K562 (cell line): ENCODE measurements around the gene PFKFB2. TPM values are rescaled to one million over a fixed set of nuclear protein-coding genes. Genes with fewer than 3 reads are reported as not detected.

Experiments used
- ARNT ChIP-seq, 2 experiments: fragments of 450-650 bp; IDR thresholded peaks; 2 replicates each; pipeline ENCODE4 v1.6.1; 2016; ENCODE audit warnings: mild to moderate bottlenecking in 1 of 2
- CBFA2T3 ChIP-seq: fragments of 450-650 bp; IDR thresholded peaks from 2 replicates; pipeline ENCODE4 v1.6.1; 2017
- CREB1 ChIP-seq, 2 experiments: sonication (generic) in 1 of 2; formaldehyde crosslinking in 1 of 2; IDR thresholded peaks; 2 replicates each; pipeline versions ENCODE4 v1.6.1 to v1.8.0; 2012 to 2022; ENCODE audit warnings: inconsistent platforms in 1 of 2, mild to moderate bottlenecking in 1 of 2, missing genetic modification reagents in 1 of 2, moderate library complexity in 1 of 2
- CSDE1 ChIP-seq, 2 experiments: fragments of 450-650 bp; IDR thresholded peaks; 2 replicates each; pipeline ENCODE4 v1.6.1; 2016; ENCODE audit warnings: mild to moderate bottlenecking in 1 of 2
- DPF2 ChIP-seq: fragments of 450-650 bp; IDR thresholded peaks from 2 replicates; pipeline ENCODE4 v1.6.1; 2016
- HDAC2 ChIP-seq: fragments of 450-650 bp; IDR thresholded peaks from 2 replicates; pipeline ENCODE4 v1.6.1; 2016; ENCODE audit warnings: mild to moderate bottlenecking
- HMGN3 ChIP-seq: IDR thresholded peaks from 2 replicates; pipeline ENCODE4 v1.6.1; 2011; ENCODE audit warnings: borderline replicate concordance, low read depth, mild to moderate bottlenecking, mixed read lengths, low read length; ENCODE audit not compliant: insufficient read length; ENCODE audit errors: extremely low read depth
- MAZ ChIP-seq, 2 experiments: fragments of 450-650 bp in 1 of 2; sonication (generic) in 1 of 2; formaldehyde crosslinking; IDR thresholded peaks in 1 of 2; conservative IDR thresholded peaks in 1 of 2; 2 replicates each; pipeline versions ENCODE4 v1.4.0 to v1.5.0; 2020; ENCODE audit warnings: mild to moderate bottlenecking in 1 of 2, missing genetic modification reagents in 1 of 2
- MCM2 ChIP-seq: fragments of 450-650 bp; IDR thresholded peaks from 2 replicates; pipeline ENCODE4 v1.6.1; 2017; ENCODE audit warnings: low read depth, mild to moderate bottlenecking
- MTA3 ChIP-seq: fragments of 450-650 bp; formaldehyde crosslinking; IDR thresholded peaks from 2 replicates; pipeline ENCODE4 v1.6.1; 2017; ENCODE audit warnings: mild to moderate bottlenecking, borderline replicate concordance
- NONO ChIP-seq, 2 experiments: fragments of 200-400 bp in 1 of 2; fragments of 450-650 bp in 1 of 2; formaldehyde crosslinking in 1 of 2; IDR thresholded peaks; 2 replicates each; pipeline ENCODE4 v1.6.1; 2017; ENCODE audit warnings: low read depth in 2 of 2, mild to moderate bottlenecking in 2 of 2, moderate library complexity in 2 of 2, low read length in 1 of 2
- SIN3A ChIP-seq, 2 experiments: fragments of 150-350 bp in 1 of 2; IDR thresholded peaks; 2 replicates each; pipeline ENCODE4 v1.6.1; 2011 to 2016; ENCODE audit warnings: borderline replicate concordance in 2 of 2, low read depth in 2 of 2, low read length in 2 of 2, mild to moderate bottlenecking in 2 of 2, moderate library complexity in 2 of 2; ENCODE audit not compliant: control insufficient read depth in 1 of 2
- TBP ChIP-seq: optimal IDR thresholded peaks from 2 replicates; pipeline ENCODE3; 2011; ENCODE audit warnings: low read depth, low read length, improper control_type of control experiment
- TFE3 ChIP-seq: fragments of 450-650 bp; formaldehyde crosslinking; IDR thresholded peaks from 2 replicates; pipeline ENCODE4 v1.4.0; 2020; ENCODE audit warnings: mild to moderate bottlenecking, mixed read lengths
- TRIM24 ChIP-seq, 2 experiments: fragments of 450-650 bp; IDR thresholded peaks; 2 replicates each; pipeline ENCODE4 v1.6.1; 2016
- ZFP30 ChIP-seq: fragments of 250-450 bp; sonication (Bioruptor Pico); IDR thresholded peaks from 2 replicates; pipeline ENCODE4 v1.8.0; 2022; ENCODE audit warnings: moderate library complexity, mild to moderate bottlenecking, inconsistent platforms, borderline replicate concordance
- ZFX ChIP-seq: sonication (generic); formaldehyde crosslinking; IDR thresholded peaks from 2 replicates; pipeline ENCODE4 v1.8.0; 2022; ENCODE audit warnings: mild to moderate bottlenecking, missing genetic modification reagents, moderate library complexity
- ZKSCAN8 ChIP-seq: fragments of 200-800 bp; sonication (Bioruptor generic); IDR thresholded peaks from 2 replicates; pipeline ENCODE4 v1.6.1; 2016; ENCODE audit warnings: missing genetic modification characterization, missing compliant biosample characterization
- polyA plus RNA-seq, 8 experiments: library from polyadenylated mRNA; depleted of rRNA in 4 of 8; stranded (reverse) in 5 of 8; unstranded in 3 of 8; fragments of >200 nt; fragmentation: Nextera tagmentation in 2 of 8; fragmentation: Illumina TruSeq in 1 of 8; extraction: Ambion mirVana in 2 of 8; extraction: Trizol in 1 of 8; gene quantifications; 2 replicates each; pipeline versions ENCODE4 v1.2.1 to v1.2.3, GENCODE V29; 2011 to 2014; ENCODE audit warnings: inconsistent platforms in 1 of 8, missing spikeins in 1 of 8
- total RNA-seq, 7 experiments: library from RNA; depleted of rRNA in 6 of 7; stranded (reverse); fragments of >200 nt in 6 of 7; fragmentation: Illumina TruSeq in 2 of 7; extraction: Trizol in 2 of 7; gene quantifications; 2 replicates each; pipeline versions ENCODE4 v1.2.1 to v1.2.3, GENCODE V29; 2011 to 2021; ENCODE audit warnings: low replicate concordance in 1 of 7
- TF ChIP-seq, protein P1 (sequence below): sonication (generic); formaldehyde crosslinking; IDR thresholded peaks from 2 replicates; pipeline ENCODE4 v1.8.0; 2023; ENCODE audit warnings: missing genetic modification reagents, mild to moderate bottlenecking, borderline replicate concordance

The PFKFB2 gene
- total and polyA plus RNA-seq, 9 of the 15 experiments (the other 6 are each of a cell fraction or from before 2014, with no cell fraction given): 6.9 to 26.0 (median 16.4) TPM

DNA sequence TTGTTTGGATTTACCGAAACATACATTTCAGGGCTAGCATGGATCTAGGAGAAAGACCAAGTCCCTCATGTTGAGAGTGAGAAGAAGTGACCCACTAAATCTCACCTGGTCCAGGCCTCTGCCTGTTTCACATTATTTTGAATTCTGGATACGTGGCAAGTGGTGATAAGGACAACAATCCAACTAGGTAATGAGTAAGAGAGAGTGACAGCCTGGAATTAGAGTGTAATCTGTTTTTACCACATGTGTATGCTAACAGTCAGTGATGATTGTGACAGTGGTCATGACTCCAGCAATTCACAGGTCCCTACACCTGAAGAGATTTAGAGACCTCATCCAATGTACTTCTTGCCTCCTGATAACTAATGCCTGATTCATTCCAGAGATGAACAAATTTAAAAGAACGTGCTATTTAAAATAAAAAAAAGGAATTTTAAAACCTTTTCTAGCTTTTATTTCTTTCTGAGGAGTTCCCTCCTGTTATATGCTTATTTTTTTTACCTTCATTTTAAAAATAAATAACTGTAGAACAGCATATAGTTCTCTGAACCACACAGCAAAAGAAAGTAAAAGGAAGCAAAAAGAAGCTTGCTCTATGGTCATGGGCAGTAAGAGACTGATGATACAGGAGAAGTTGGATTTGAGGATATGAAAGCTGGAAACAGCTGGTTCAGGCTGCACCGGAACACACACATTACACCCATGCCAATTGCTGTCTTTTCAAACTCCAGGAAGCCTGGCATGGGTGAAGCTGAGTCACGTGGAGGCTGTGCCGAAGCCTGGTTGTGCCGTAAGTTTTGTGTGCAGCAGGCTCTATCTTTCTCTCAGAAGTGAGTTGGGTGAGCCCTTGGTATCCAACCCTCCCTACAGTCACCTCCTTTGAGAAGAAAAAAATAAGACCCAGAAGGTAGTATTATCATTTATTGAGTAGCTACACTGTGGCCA lies 35.2 kb upstream of the PFKFB2 start (continued):
- no peak; a peak in 1 of 4 replicates for TF ChIP-seq SIN3A (IDR thresholded peaks at IDR 0.05; ENCODE audit: borderline replicate concordance in 2 of 2, control insufficient read depth in 1 of 2, low read depth in 2 of 2, low read length in 2 of 2)
- TF ChIP-seq ZFX (CRISPR knock-in tag): peak; percentile 83
- TF ChIP-seq CSDE1 (IDR thresholded peaks at IDR 0.05): no peak
- TF ChIP-seq, protein P1, sequence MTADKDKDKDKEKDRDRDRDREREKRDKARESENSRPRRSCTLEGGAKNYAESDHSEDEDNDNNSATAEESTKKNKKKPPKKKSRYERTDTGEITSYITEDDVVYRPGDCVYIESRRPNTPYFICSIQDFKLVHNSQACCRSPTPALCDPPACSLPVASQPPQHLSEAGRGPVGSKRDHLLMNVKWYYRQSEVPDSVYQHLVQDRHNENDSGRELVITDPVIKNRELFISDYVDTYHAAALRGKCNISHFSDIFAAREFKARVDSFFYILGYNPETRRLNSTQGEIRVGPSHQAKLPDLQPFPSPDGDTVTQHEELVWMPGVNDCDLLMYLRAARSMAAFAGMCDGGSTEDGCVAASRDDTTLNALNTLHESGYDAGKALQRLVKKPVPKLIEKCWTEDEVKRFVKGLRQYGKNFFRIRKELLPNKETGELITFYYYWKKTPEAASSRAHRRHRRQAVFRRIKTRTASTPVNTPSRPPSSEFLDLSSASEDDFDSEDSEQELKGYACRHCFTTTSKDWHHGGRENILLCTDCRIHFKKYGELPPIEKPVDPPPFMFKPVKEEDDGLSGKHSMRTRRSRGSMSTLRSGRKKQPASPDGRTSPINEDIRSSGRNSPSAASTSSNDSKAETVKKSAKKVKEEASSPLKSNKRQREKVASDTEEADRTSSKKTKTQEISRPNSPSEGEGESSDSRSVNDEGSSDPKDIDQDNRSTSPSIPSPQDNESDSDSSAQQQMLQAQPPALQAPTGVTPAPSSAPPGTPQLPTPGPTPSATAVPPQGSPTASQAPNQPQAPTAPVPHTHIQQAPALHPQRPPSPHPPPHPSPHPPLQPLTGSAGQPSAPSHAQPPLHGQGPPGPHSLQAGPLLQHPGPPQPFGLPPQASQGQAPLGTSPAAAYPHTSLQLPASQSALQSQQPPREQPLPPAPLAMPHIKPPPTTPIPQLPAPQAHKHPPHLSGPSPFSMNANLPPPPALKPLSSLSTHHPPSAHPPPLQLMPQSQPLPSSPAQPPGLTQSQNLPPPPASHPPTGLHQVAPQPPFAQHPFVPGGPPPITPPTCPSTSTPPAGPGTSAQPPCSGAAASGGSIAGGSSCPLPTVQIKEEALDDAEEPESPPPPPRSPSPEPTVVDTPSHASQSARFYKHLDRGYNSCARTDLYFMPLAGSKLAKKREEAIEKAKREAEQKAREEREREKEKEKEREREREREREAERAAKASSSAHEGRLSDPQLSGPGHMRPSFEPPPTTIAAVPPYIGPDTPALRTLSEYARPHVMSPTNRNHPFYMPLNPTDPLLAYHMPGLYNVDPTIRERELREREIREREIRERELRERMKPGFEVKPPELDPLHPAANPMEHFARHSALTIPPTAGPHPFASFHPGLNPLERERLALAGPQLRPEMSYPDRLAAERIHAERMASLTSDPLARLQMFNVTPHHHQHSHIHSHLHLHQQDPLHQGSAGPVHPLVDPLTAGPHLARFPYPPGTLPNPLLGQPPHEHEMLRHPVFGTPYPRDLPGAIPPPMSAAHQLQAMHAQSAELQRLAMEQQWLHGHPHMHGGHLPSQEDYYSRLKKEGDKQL (CRISPR knock-in tag): no peak
- TF ChIP-seq DPF2: peak; percentile 98
- 0 out of 4 replicates have a peak, but pooled peaks of 1 of the 2 experiments have one; percentile 28 for TF ChIP-seq MAZ (CRISPR knock-in tag; conservative IDR thresholded peaks at IDR 0.05 in 1 of 2, IDR thresholded peaks at IDR 0.05 in 1 of 2)
- TF ChIP-seq TRIM24 (IDR thresholded peaks at IDR 0.05): peak; percentile 93 to 95
- no peak for TF ChIP-seq MCM2
- peak in 1 of 2 experiments; percentile 69; a peak in 1 of 4 replicates for TF ChIP-seq NONO (IDR thresholded peaks at IDR 0.05; ENCODE audit: low read depth in 2 of 2, low read length in 1 of 2)
- TF ChIP-seq ZFP30: no peak
- TF ChIP-seq HMGN3: peak; percentile 87
- peak; percentile 99 for TF ChIP-seq CBFA2T3
- peak; percentile 12 for TF ChIP-seq TBP
- no peak for TF ChIP-seq TFE3 (CRISPR knock-in tag)
- peak; percentile 78 to 97; a peak in 3 of 4 replicates for TF ChIP-seq ARNT (IDR thresholded peaks at IDR 0.05)
- TF ChIP-seq CREB1 (IDR thresholded peaks at IDR 0.05): peak; percentile 84
- peak; percentile 44; the same call in 1 of the 2 replicates for TF ChIP-seq CREB1 (CRISPR knock-in tag; IDR thresholded peaks at IDR 0.05)
- peak; percentile 46; the same call in 1 of the 2 replicates for TF ChIP-seq ZKSCAN8 (CRISPR knock-in tag)
- peak; percentile 94 for TF ChIP-seq HDAC2
- peak; percentile 52; the same call in 1 of the 2 replicates for TF ChIP-seq MTA3
